Fibroblast of mammary gland (primary cell): ENCODE data around the gene MED12L.

Experiments
- DNase-seq: peaks from one replicate; pipeline ENCODE4 v3.0.0-alpha.2; 2010; ENCODE audit warnings: low read depth
- H3K4me3 ChIP-seq: 2 replicates; pipeline ENCODE4 v1.5.1; 2011; ENCODE audit warnings: low read depth, mild to moderate bottlenecking, low read length, moderate library complexity; ENCODE audit not compliant: control insufficient read depth
- CTCF ChIP-seq: conservative IDR thresholded peaks from 2 replicates; pipeline ENCODE4 v1.5.1; 2011; ENCODE audit warnings: low read depth, low read length, inconsistent platforms; ENCODE audit not compliant: control insufficient read depth, insufficient read depth

Gene MED12L

GRCh38 chr3:151315136-151315535, 229.7 kb downstream of the MED12L start:
- no peak for TF ChIP-seq CTCF
- no peak overlapping the region for H3K4me3 ChIP-seq
- DNase-seq: peak; percentile 66

- no peak overlapping the region for H3K4me3 ChIP-seq
- no peak for TF ChIP-seq CTCF
- no peak for DNase-seq
Measured at GRCh38 chr3:151315846-151316245, 230.4 kb downstream of the MED12L start.

- TF ChIP-seq CTCF: no peak
- no peak within 1 kb of the TSS for H3K4me3 ChIP-seq
- peak; percentile 45 for DNase-seq
Measured at GRCh38 chr3:151316267-151316991, 231.0 kb downstream of the MED12L start, which contains the start of gene GPR87. Gene GPR87 (minus strand): TSS chr3:151316820. CDS start chr3:151300100, 16,720 bp downstream.

GRCh38 chr3:151318313-151318712, 232.8 kb downstream of the MED12L start:
- no peak overlapping the region for H3K4me3 ChIP-seq
- no peak for TF ChIP-seq CTCF
- peak; percentile 48 for DNase-seq

GRCh38 chr3:151318991-151319390, 233.5 kb downstream of the MED12L start:
- H3K4me3 ChIP-seq: no peak overlapping the region
- TF ChIP-seq CTCF: no peak
- DNase-seq: peak; percentile 10

GRCh38 chr3:151319628-151320027, 234.2 kb downstream of the MED12L start:
- peak; percentile 61 for DNase-seq
- H3K4me3 ChIP-seq: no peak overlapping the region
- TF ChIP-seq CTCF: no peak
